ENCODE measurements around the gene SLC9B2.

Gene SLC9B2

GRCh38 chr4:103018391-103019307, 57.9 kb downstream of the SLC9B2 start:
- TF ChIP-seq CTCF (IDR thresholded peaks at IDR 0.05; ENCODE audit: insufficient read depth, low read length, poor library complexity, severe bottlenecking): no peak
- peak overlapping the region; percentile 64 for H3K4me3 ChIP-seq (replicated peaks; ENCODE audit: low read depth, low read length)
- no peaks in the 10 kb centered on the region for H3K27me3 ChIP-seq (replicated peaks; ENCODE audit: control insufficient read depth, insufficient read depth, low read length)
- DNase-seq (ENCODE audit: extremely low read depth, insufficient read length): no peak
- H3K36me3 ChIP-seq (ENCODE audit: control insufficient read depth, insufficient read depth, low read length): no peaks in the 10 kb centered on the region

- DNase-seq (ENCODE audit: extremely low read depth, insufficient read length): no peak
- no peaks in the 10 kb centered on the region for H3K36me3 ChIP-seq (ENCODE audit: control insufficient read depth, insufficient read depth, low read length)
- TF ChIP-seq CTCF (IDR thresholded peaks at IDR 0.05; ENCODE audit: insufficient read depth, low read length, poor library complexity, severe bottlenecking): no peak
These were observed 64.0 kb downstream of the SLC9B2 start for GRCh38 chr4:103012551-103012950.

GRCh38 chr4:103012060-103012459, 64.5 kb downstream of the SLC9B2 start:
- H3K36me3 ChIP-seq (ENCODE audit: control insufficient read depth, insufficient read depth, low read length): no peaks in the 10 kb centered on the region
- no peak for TF ChIP-seq CTCF (IDR thresholded peaks at IDR 0.05; ENCODE audit: insufficient read depth, low read length, poor library complexity, severe bottlenecking)
- no peaks in the 10 kb centered on the region for H3K27me3 ChIP-seq (replicated peaks; ENCODE audit: control insufficient read depth, insufficient read depth, low read length)
- no peak for DNase-seq (ENCODE audit: extremely low read depth, insufficient read length)
- H3K4me3 ChIP-seq (replicated peaks; ENCODE audit: low read depth, low read length): no peak overlapping the region

More at GRCh38 chr4:103012551-103012950, 64.0 kb downstream of the SLC9B2 start:
- H3K4me3 ChIP-seq (replicated peaks; ENCODE audit: low read depth, low read length): no peak overlapping the region
- no peaks in the 10 kb centered on the region for H3K27me3 ChIP-seq (replicated peaks; ENCODE audit: control insufficient read depth, insufficient read depth, low read length)

- TF ChIP-seq CTCF (IDR thresholded peaks at IDR 0.05; ENCODE audit: insufficient read depth, low read length, poor library complexity, severe bottlenecking): no peak
- Histone ChIP-seq H3K36me3 (ENCODE audit: control insufficient read depth, insufficient read depth, low read length) (no peaks in the 10 kb centered on the region), H3K4me3 (replicated peaks; ENCODE audit: low read depth, low read length) (no peak overlapping the region), H3K27me3 (replicated peaks; ENCODE audit: control insufficient read depth, insufficient read depth, low read length) (no peaks in the 10 kb centered on the region)
- no peak for DNase-seq (ENCODE audit: extremely low read depth, insufficient read length)
These were observed 65.1 kb downstream of the SLC9B2 start for GRCh38 chr4:103011378-103012025.

GRCh38 chr4:103010804-103011203, 65.8 kb downstream of the SLC9B2 start:
- DNase-seq (ENCODE audit: extremely low read depth, insufficient read length): no peak
- TF ChIP-seq CTCF (IDR thresholded peaks at IDR 0.05; ENCODE audit: insufficient read depth, low read length, poor library complexity, severe bottlenecking): no peak
- Histone ChIP-seq H3K4me3 (replicated peaks; ENCODE audit: low read depth, low read length) (no peak overlapping the region), H3K27me3 (replicated peaks; ENCODE audit: control insufficient read depth, insufficient read depth, low read length) (no peaks in the 10 kb centered on the region), H3K36me3 (ENCODE audit: control insufficient read depth, insufficient read depth, low read length) (no peaks in the 10 kb centered on the region)
